ENCODE results near the gene QSOX2.

- no peak for TF ChIP-seq CTCF (IDR thresholded peaks at IDR 0.05)
- no peak for TF ChIP-seq POLR2A (IDR thresholded peaks at IDR 0.05)
Observed at GRCh38 chr9:136244122-136244968, 1.3 kb downstream of the QSOX2 start.

Measured in right lobe of liver (tissue), 4 donors.